Hepatocyte (in vitro differentiated cells): ENCODE data around the gene EPHB2.

ENCODE experiments used
- CTCF ChIP-seq: fragments of 200-600 bp; sonication (generic); IDR thresholded peaks from 2 replicates; pipeline ENCODE4 v1.5.1; 2016; ENCODE audit warnings: antibody characterized with exemption, mild to moderate bottlenecking; ENCODE audit not compliant: poor library complexity
- EZH2 ChIP-seq: fragments of 200-600 bp; sonication (generic); IDR thresholded peaks from 2 replicates; pipeline ENCODE4 v1.6.1; 2016; ENCODE audit warnings: antibody characterized with exemption, mild to moderate bottlenecking, borderline replicate concordance
- EZH2phosphoT487 ChIP-seq: fragments of 200-600 bp; sonication (generic); IDR thresholded peaks from one replicate; pipeline ENCODE4 v1.6.1; 2018; ENCODE audit warnings: antibody characterized with exemption, mild to moderate bottlenecking, low read depth, moderate library complexity; ENCODE audit not compliant: unreplicated experiment, severe bottlenecking

GRCh38 chr1:22877980-22878379, 167.3 kb downstream of the EPHB2 start:
- no peak for TF ChIP-seq CTCF
- TF ChIP-seq EZH2 = no peak
- no peak for TF ChIP-seq EZH2phosphoT487
